ENCODE results near the gene DGKI.
A peak's percentile ranks its signal among the peaks of the same experiment; 100 is the strongest.

Gene DGKI

DNA sequence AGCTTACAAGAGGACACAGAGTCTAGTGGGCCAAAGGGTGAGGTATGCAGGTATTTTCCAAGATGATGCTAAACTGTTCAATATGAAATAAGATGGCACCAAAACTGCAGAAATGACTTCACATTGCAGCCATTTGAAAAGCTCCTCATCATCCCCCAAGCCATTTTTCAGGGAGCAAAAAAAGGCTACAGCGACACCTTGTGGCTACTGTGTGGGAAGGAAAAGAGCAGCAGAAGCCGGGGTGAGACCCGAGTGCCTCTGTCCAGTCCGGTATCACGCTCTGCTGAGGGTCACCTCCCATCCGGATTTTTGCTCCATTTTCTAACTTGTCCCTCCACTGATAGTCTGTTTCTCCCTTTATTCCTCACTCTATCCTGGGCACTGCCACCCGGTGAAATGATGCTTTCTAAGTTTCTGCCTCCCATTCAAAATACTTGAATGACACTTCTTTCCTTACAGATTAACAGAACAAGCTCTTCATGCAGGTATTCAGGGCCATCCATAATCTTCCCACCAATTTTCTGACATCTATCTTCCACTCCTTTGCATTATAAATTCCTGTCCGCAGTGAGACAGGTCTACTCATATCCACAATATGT lies 220.2 kb downstream of the DGKI start:
- Histone ChIP-seq H3K4me2 (ENCODE audit: low read length) (no peak overlapping the region), H3K4ac (ENCODE audit: low read depth, low read length) (no peak overlapping the region), H3K27me3 (ENCODE audit: insufficient read depth, low read length) (no peaks in the 10 kb centered on the region), H3K79me1 (ENCODE audit: low read length) (no peaks in the 10 kb centered on the region), H3K14ac (ENCODE audit: low read length) (no peak overlapping the region), H2BK12ac (ENCODE audit: low read length) (no peak overlapping the region), H4K8ac (ENCODE audit: low read depth, low read length) (no peak overlapping the region), H4K91ac (ENCODE audit: low read depth, low read length) (no peak overlapping the region), H3K23ac (ENCODE audit: low read length) (no peak overlapping the region), H4K12ac (ENCODE audit: low read depth, low read length) (no peak overlapping the region), H3K36me3 (ENCODE audit: control insufficient read depth in 1 of 2, insufficient read depth in 2 of 2, low read length in 2 of 2) (no peaks in the 10 kb centered on the region), H2BK5ac (ENCODE audit: low read depth, low read length, poor library complexity) (no peak overlapping the region), H3K9me3 (ENCODE audit: insufficient read depth, low read depth, low read length) (no peaks in the 10 kb centered on the region), H3K4me3 (ENCODE audit: low read depth, low read length) (no peak overlapping the region), H3K27ac (ENCODE audit: low read depth, low read length) (no peak overlapping the region), H2AFZ (ENCODE audit: insufficient read depth, low read length, poor library complexity) (no peak overlapping the region), H2AK5ac (ENCODE audit: low read length) (no peak overlapping the region), H2BK120ac (ENCODE audit: insufficient read depth, low read length, poor library complexity) (no peak overlapping the region), H3K18ac (ENCODE audit: low read length) (no peak overlapping the region), H3K79me2 (ENCODE audit: control insufficient read depth, insufficient read depth, low read length, poor library complexity) (no peaks in the 10 kb centered on the region), H3K4me1 (ENCODE audit: control insufficient read depth in 1 of 2, insufficient read depth in 2 of 2, low read length in 2 of 2) (no peaks in the 10 kb centered on the region), H3K9ac (ENCODE audit: low read length) (no peak overlapping the region)
- peak; percentile 42 to 83 for DNase-seq
- WGBS (ENCODE audit: extremely low coverage, insufficient coverage, insufficient read length): no CpG with 5 or more reads among the region's 8 CpGs

DNA sequence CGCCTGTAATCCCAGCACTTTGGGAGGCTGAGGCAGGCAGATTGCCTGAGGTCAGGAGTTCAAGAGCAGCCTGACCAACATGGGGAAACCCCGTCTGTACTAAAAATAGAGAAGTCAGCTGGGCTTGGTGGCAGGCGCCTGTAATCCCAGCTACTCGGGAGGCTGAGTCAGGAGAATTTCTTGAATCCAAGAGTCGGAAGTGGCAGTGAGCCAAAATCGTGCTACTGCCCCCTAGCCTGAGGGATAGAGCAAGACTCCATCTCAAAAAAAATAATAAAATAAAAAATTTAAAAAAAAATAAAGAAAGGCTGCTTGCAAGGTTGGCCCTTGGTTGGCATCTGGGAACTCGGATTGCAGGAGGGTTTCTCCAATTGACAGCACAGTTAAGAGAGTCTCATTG lies 221.6 kb downstream of the DGKI start:
- Histone ChIP-seq H3K79me1 (ENCODE audit: low read length) (no peaks in the 10 kb centered on the region), H3K4me2 (ENCODE audit: low read length) (no peak overlapping the region), H2BK5ac (ENCODE audit: low read depth, low read length, poor library complexity) (no peak overlapping the region), H3K36me3 (ENCODE audit: control insufficient read depth in 1 of 2, insufficient read depth in 2 of 2, low read length in 2 of 2) (no peaks in the 10 kb centered on the region), H2AK5ac (ENCODE audit: low read length) (no peak overlapping the region), H4K12ac (ENCODE audit: low read depth, low read length) (no peak overlapping the region), H2AFZ (ENCODE audit: insufficient read depth, low read length, poor library complexity) (no peak overlapping the region), H4K91ac (ENCODE audit: low read depth, low read length) (no peak overlapping the region), H3K18ac (ENCODE audit: low read length) (no peak overlapping the region), H3K9me3 (ENCODE audit: insufficient read depth, low read depth, low read length) (no peaks in the 10 kb centered on the region), H3K27ac (ENCODE audit: low read depth, low read length) (no peak overlapping the region), H3K4me1 (ENCODE audit: control insufficient read depth in 1 of 2, insufficient read depth in 2 of 2, low read length in 2 of 2) (no peaks in the 10 kb centered on the region), H3K4me3 (ENCODE audit: low read depth, low read length) (no peak overlapping the region), H3K27me3 (ENCODE audit: insufficient read depth, low read length) (no peaks in the 10 kb centered on the region), H3K23ac (ENCODE audit: low read length) (no peak overlapping the region), H2BK120ac (ENCODE audit: insufficient read depth, low read length, poor library complexity) (no peak overlapping the region), H3K4ac (ENCODE audit: low read depth, low read length) (no peak overlapping the region), H3K79me2 (ENCODE audit: control insufficient read depth, insufficient read depth, low read length, poor library complexity) (no peaks in the 10 kb centered on the region), H4K8ac (ENCODE audit: low read depth, low read length) (no peak overlapping the region), H3K9ac (ENCODE audit: low read length) (no peak overlapping the region), H3K14ac (ENCODE audit: low read length) (no peak overlapping the region), H2BK12ac (ENCODE audit: low read length) (no peak overlapping the region)
- DNase-seq: peak; percentile 72 to 78
- WGBS (ENCODE audit: extremely low coverage, insufficient coverage, insufficient read length): no CpG with 5 or more reads among the region's 7 CpGs

GRCh38 chr7:137619181-137619580 lies 227.6 kb downstream of the DGKI start:
- H3K36me3 ChIP-seq (ENCODE audit: control insufficient read depth in 1 of 2, insufficient read depth in 2 of 2, low read length in 2 of 2): no peaks in the 10 kb centered on the region
- no peak overlapping the region for H3K23ac ChIP-seq (ENCODE audit: low read length)
- no peak overlapping the region for H3K27ac ChIP-seq (ENCODE audit: low read depth, low read length)
- no peak overlapping the region for H3K4me2 ChIP-seq (ENCODE audit: low read length)
- H2AFZ ChIP-seq (ENCODE audit: insufficient read depth, low read length, poor library complexity): no peak overlapping the region
- no peak overlapping the region for H4K8ac ChIP-seq (ENCODE audit: low read depth, low read length)
- H3K79me2 ChIP-seq (ENCODE audit: control insufficient read depth, insufficient read depth, low read length, poor library complexity): no peaks in the 10 kb centered on the region
- H2BK5ac ChIP-seq (ENCODE audit: low read depth, low read length, poor library complexity): no peak overlapping the region
- no peak overlapping the region for H2BK12ac ChIP-seq (ENCODE audit: low read length)
- H4K91ac ChIP-seq (ENCODE audit: low read depth, low read length): no peak overlapping the region
- no peaks in the 10 kb centered on the region for H3K4me1 ChIP-seq (ENCODE audit: control insufficient read depth in 1 of 2, insufficient read depth in 2 of 2, low read length in 2 of 2)
- no peaks in the 10 kb centered on the region for H3K9me3 ChIP-seq (ENCODE audit: insufficient read depth, low read depth, low read length)
- no peaks in the 10 kb centered on the region for H3K27me3 ChIP-seq (ENCODE audit: insufficient read depth, low read length)
- H3K18ac ChIP-seq (ENCODE audit: low read length): no peak overlapping the region
- H2BK120ac ChIP-seq (ENCODE audit: insufficient read depth, low read length, poor library complexity): no peak overlapping the region
- H2AK5ac ChIP-seq (ENCODE audit: low read length): no peak overlapping the region
- DNase-seq: no peak
- H3K4me3 ChIP-seq (ENCODE audit: low read depth, low read length): no peak overlapping the region
- H3K79me1 ChIP-seq (ENCODE audit: low read length): no peaks in the 10 kb centered on the region
- H3K4ac ChIP-seq (ENCODE audit: low read depth, low read length): no peak overlapping the region
- WGBS (ENCODE audit: extremely low coverage, insufficient coverage, insufficient read length): no CpG with 5 or more reads among the region's 1 CpG
- no peak overlapping the region for H4K12ac ChIP-seq (ENCODE audit: low read depth, low read length)
- H3K9ac ChIP-seq (ENCODE audit: low read length): no peak overlapping the region
- H3K14ac ChIP-seq (ENCODE audit: low read length): no peak overlapping the region

GRCh38 chr7:137618748-137619147 lies 228.0 kb downstream of the DGKI start:
- Histone ChIP-seq H2BK120ac (ENCODE audit: insufficient read depth, low read length, poor library complexity) (no peak overlapping the region), H3K18ac (ENCODE audit: low read length) (no peak overlapping the region), H3K4me2 (ENCODE audit: low read length) (no peak overlapping the region), H3K36me3 (ENCODE audit: control insufficient read depth in 1 of 2, insufficient read depth in 2 of 2, low read length in 2 of 2) (no peaks in the 10 kb centered on the region), H3K4ac (ENCODE audit: low read depth, low read length) (no peak overlapping the region), H4K91ac (ENCODE audit: low read depth, low read length) (no peak overlapping the region), H2BK12ac (ENCODE audit: low read length) (no peak overlapping the region), H3K27me3 (ENCODE audit: insufficient read depth, low read length) (no peaks in the 10 kb centered on the region), H3K27ac (ENCODE audit: low read depth, low read length) (no peak overlapping the region), H3K79me2 (ENCODE audit: control insufficient read depth, insufficient read depth, low read length, poor library complexity) (no peaks in the 10 kb centered on the region), H4K8ac (ENCODE audit: low read depth, low read length) (no peak overlapping the region), H3K4me1 (ENCODE audit: control insufficient read depth in 1 of 2, insufficient read depth in 2 of 2, low read length in 2 of 2) (no peaks in the 10 kb centered on the region), H3K23ac (ENCODE audit: low read length) (no peak overlapping the region), H3K14ac (ENCODE audit: low read length) (no peak overlapping the region), H2AK5ac (ENCODE audit: low read length) (no peak overlapping the region), H3K9me3 (ENCODE audit: insufficient read depth, low read depth, low read length) (no peaks in the 10 kb centered on the region), H2AFZ (ENCODE audit: insufficient read depth, low read length, poor library complexity) (no peak overlapping the region), H3K9ac (ENCODE audit: low read length) (no peak overlapping the region), H2BK5ac (ENCODE audit: low read depth, low read length, poor library complexity) (no peak overlapping the region), H4K12ac (ENCODE audit: low read depth, low read length) (no peak overlapping the region), H3K79me1 (ENCODE audit: low read length) (no peaks in the 10 kb centered on the region), H3K4me3 (ENCODE audit: low read depth, low read length) (no peak overlapping the region)
- DNase-seq: no peak
- WGBS (ENCODE audit: extremely low coverage, insufficient coverage, insufficient read length): no CpG with 5 or more reads among the region's 1 CpG

Data from trophoblast cell (in vitro differentiated cells and primary cell).